Measurements from ENCODE around the gene STEAP3.

Gene STEAP3

GRCh38 chr2:119225105-119225865 lies 1.7 kb downstream of the STEAP3 start:
- in situ Hi-C loops (cut with MboI; ENCODE audit: low sequenced_read_pairs) = no loop called here

GRCh38 chr2:119225926-119226325 lies 2.3 kb downstream of the STEAP3 start:
- in situ Hi-C loops (cut with MboI; ENCODE audit: low sequenced_read_pairs) = no loop called here

GRCh38 chr2:119227346-119227745 lies 3.7 kb downstream of the STEAP3 start:
- in situ Hi-C loops (cut with MboI; ENCODE audit: low sequenced_read_pairs) = no loop called here

GRCh38 chr2:119228136-119228535 lies 4.5 kb downstream of the STEAP3 start:
- in situ Hi-C loops (cut with MboI; ENCODE audit: low sequenced_read_pairs) = no loop called here

- in situ Hi-C loops (cut with MboI; ENCODE audit: low sequenced_read_pairs) = no loop called here
These were observed 5.3 kb downstream of the STEAP3 start for GRCh38 chr2:119228964-119229363.

- in situ Hi-C loops (cut with MboI; ENCODE audit: low sequenced_read_pairs) = no loop called here
These were observed 6.1 kb downstream of the STEAP3 start for GRCh38 chr2:119229716-119230115.

- in situ Hi-C loops (cut with MboI; ENCODE audit: low sequenced_read_pairs) = no loop called here
These were observed 6.9 kb downstream of the STEAP3 start for GRCh38 chr2:119230219-119231185.

- in situ Hi-C loops (cut with MboI; ENCODE audit: low sequenced_read_pairs) = no loop called here
These were observed 8.5 kb downstream of the STEAP3 start for GRCh38 chr2:119231975-119232665.

GRCh38 chr2:119232666-119232993 lies 9.0 kb downstream of the STEAP3 start:
- in situ Hi-C loops (cut with MboI; ENCODE audit: low sequenced_read_pairs) = no loop called here

- in situ Hi-C loops (cut with MboI; ENCODE audit: low sequenced_read_pairs) = no loop called here
These were observed 9.8 kb downstream of the STEAP3 start for GRCh38 chr2:119233326-119234020.

GRCh38 chr2:119234021-119235019 lies 10.7 kb downstream of the STEAP3 start:
- in situ Hi-C loops (cut with MboI; ENCODE audit: low sequenced_read_pairs) = no loop called here

- in situ Hi-C loops (cut with MboI; ENCODE audit: low sequenced_read_pairs) = no loop called here
These were observed 13.2 kb downstream of the STEAP3 start for GRCh38 chr2:119236796-119237195.

GRCh38 chr2:119240311-119241204 lies 16.9 kb downstream of the STEAP3 start:
- in situ Hi-C loops (cut with MboI; ENCODE audit: low sequenced_read_pairs) = no loop called here

GRCh38 chr2:119241205-119241532 lies 17.5 kb downstream of the STEAP3 start:
- in situ Hi-C loops (cut with MboI; ENCODE audit: low sequenced_read_pairs) = no loop called here

GRCh38 chr2:119242276-119243119 lies 18.9 kb downstream of the STEAP3 start:
- in situ Hi-C loops (cut with MboI; ENCODE audit: low sequenced_read_pairs) = no loop called here

- in situ Hi-C loops (cut with MboI; ENCODE audit: low sequenced_read_pairs) = no loop called here
These were observed 20.0 kb downstream of the STEAP3 start for GRCh38 chr2:119243621-119244020.

- in situ Hi-C loops (cut with MboI; ENCODE audit: low sequenced_read_pairs) = no loop called here
These were observed 21.6 kb downstream of the STEAP3 start for GRCh38 chr2:119245076-119245840.

All from HL-60/S4 treated with phorbol 12-myristate 13-acetate at 8.2 ng/mL for 4 days and 3 days (cell line).